ENCODE results near the gene PRSS57. TPM values are rescaled to one million over a fixed set of nuclear protein-coding genes. Genes with fewer than 3 reads are reported as not detected.

Gene PRSS57
- total RNA-seq, 2 donors from 2014 or later, result 0.22 TPM; not detected in 1

DNA sequence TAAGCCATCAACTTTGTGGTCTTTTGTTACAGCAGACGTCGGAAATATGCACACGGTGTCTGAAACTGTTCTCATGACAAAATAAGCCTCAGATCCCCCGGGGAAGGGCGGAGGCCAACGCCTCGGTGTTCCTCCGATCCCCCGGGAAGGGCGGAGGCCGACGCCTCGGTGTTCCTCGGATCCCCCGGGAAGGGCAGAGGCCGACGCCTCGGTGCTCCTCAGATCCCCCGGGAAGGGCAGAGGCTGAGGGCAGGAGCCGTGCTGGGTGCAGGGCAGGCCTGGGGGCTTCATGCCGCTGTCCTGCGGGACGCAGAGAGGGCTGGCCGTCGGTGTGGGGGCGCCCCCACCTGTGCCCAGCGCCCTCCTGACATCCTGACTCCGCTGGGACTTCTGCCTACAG lies 50.9 kb downstream of the PRSS57 start:
- H3K27ac Mint-ChIP-seq, result no peak overlapping the region
- peaks cover 3% of the 10 kb centered on the region for H3K27me3 Mint-ChIP-seq (ENCODE audit: low read depth)
- no peak overlapping the region for H3K4me3 Mint-ChIP-seq
- DNase-seq (no peak), ATAC-seq (replicated peaks in 1 of 2) (no peak)
- H3K36me3 Mint-ChIP-seq (ENCODE audit: insufficient read depth in 2 of 2), result peaks cover 0 to 3% of the 10 kb centered on the region in 2 donors
- no peaks in the 10 kb centered on the region for H3K9me3 Mint-ChIP-seq
- peaks cover 2% of the 10 kb centered on the region for H3K4me1 Mint-ChIP-seq (ENCODE audit: low read depth)

DNA sequence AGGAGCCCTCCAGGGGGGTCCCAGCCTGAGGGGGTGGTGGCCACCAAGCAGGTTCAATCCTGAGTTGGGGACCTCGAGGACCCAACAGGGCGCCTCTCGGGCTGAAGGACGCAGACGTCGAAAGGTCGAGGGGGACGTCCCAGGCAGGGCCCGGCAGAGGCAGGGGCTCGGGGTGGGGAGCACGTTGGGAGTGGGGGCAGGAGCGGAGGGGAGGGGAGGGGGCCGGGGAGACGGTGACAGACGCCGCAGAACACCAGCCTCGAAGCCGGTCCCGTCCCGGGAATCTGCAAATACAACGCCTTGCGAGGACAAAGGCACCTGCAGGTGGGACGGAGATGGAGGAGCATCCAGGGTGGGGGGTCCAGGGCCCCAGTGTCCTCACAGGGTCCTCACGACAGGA lies 51.5 kb downstream of the PRSS57 start:
- Mint-ChIP-seq H3K4me1 (ENCODE audit: low read depth) (peaks cover 6% of the 10 kb centered on the region), H3K9me3 (no peaks in the 10 kb centered on the region), H3K27me3 (ENCODE audit: low read depth) (peaks cover 6% of the 10 kb centered on the region), H3K27ac (no peak overlapping the region), H3K36me3 (ENCODE audit: insufficient read depth in 2 of 2) (peaks cover 0 to 3% of the 10 kb centered on the region in 2 donors), H3K4me3 (no peak overlapping the region)
- no peak for DNase-seq
- ATAC-seq (replicated peaks in 1 of 2), result no peak

DNA sequence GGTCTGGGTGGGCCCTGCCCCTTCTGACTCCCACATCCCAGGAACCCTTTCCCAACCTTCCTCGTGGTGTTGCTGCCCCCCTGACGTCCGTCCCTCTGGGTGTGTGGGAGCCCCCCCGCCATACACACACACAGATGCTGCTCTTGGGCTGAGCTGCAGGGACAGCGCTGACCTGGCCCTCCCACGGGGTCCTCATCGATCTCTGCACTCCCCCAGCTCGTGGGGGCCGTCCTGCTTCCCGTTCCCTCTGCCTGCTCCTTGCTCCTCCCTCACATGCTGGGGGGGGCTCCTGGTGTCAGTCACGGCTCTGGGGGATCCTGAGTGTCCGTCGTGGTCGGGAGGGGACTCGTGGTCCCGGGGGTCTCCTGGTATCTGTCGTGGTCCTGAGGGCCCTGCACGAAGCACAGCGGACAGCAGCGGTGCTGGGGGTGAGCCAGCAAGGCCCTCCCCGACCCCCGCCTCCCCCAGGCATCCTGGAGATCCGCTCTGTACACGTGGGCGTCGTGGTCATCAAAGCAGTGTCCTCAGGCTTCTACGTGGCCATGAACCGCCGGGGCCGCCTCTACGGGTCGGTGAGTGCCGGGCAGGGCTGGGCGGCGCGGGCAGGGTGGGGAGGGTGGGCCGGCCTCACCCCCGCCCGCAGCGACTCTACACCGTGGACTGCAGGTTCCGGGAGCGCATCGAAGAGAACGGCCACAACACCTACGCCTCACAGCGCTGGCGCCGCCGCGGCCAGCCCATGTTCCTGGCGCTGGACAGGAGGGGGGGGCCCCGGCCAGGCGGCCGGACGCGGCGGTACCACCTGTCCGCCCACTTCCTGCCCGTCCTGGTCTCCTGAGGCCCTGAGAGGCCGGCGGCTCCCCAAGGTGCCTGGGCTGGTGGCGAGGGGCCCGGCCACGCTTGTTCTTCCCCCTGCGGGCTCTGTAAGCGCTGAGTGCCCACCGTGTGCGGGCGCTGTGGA lies 52.2 kb downstream of the PRSS57 start:
- DNase-seq, result no peak
- H3K27me3 Mint-ChIP-seq (ENCODE audit: low read depth), result peaks cover 6% of the 10 kb centered on the region
- no peak for ATAC-seq (replicated peaks in 1 of 2)
- H3K36me3 Mint-ChIP-seq (ENCODE audit: insufficient read depth in 2 of 2), result peaks cover 0 to 3% of the 10 kb centered on the region in 2 donors
- peaks cover 6% of the 10 kb centered on the region for H3K4me1 Mint-ChIP-seq (ENCODE audit: low read depth)
- H3K9me3 Mint-ChIP-seq, result no peaks in the 10 kb centered on the region
- no peak overlapping the region for H3K4me3 Mint-ChIP-seq
- H3K27ac Mint-ChIP-seq, result no peak overlapping the region

DNA sequence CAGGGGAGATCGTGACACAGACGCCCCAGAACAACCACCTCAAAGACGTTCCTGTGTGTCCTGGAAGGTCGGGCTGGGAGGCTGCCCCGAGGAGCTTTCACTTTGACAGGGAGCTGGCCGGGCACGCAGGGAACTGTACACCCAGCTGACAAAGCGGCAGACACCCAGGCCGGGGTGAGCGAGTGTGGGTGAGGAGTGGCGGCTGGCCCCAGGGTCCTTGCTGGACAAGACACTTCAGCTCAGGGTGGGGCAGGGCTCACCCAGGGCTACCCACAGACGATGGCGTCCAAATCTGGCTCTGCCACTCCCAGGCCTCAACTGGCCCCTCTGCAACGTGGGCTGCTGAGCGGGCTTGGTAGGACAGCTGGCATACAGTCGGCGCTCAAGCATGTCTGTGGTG lies 53.5 kb downstream of the PRSS57 start:
- Mint-ChIP-seq H3K27ac (no peak overlapping the region), H3K4me3 (no peak overlapping the region), H3K4me1 (ENCODE audit: low read depth) (peaks cover 6% of the 10 kb centered on the region), H3K9me3 (no peaks in the 10 kb centered on the region), H3K36me3 (ENCODE audit: insufficient read depth in 2 of 2) (peaks cover 0 to 3% of the 10 kb centered on the region in 2 donors), H3K27me3 (ENCODE audit: low read depth) (peaks cover 6% of the 10 kb centered on the region)
- DNase-seq (no peak), ATAC-seq (replicated peaks in 1 of 2) (no peak)

DNA sequence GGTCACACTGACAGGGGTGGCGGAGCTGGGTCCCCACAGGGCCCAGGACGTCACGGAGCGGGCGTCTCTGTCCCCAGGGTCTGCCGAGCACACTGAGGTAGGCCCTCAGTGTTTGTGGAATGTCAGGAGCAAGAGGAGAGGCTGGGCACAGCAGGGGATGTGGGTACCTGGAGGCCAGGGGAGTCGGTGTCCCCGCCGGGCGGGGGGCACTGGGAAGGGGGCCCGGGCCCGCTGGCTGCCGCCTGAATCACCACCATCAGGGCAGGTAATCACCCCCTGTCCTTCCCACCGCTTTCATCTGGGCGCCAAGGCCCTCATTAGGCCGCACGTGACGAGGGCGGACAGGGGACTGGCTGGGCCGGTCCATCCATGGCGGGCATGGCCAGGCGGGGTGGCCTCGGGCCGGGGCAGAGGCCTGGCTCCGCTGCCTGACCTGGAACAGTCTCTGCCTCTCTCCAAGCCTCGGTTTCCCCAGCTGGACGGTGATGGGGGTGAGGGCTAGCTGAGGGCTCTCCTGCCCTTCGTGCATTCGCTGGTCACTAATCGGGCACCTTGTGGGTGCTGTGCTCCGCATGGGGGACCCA lies 54.6 kb downstream of the PRSS57 start:
- no peaks in the 10 kb centered on the region for H3K9me3 Mint-ChIP-seq
- no peak overlapping the region for H3K4me3 Mint-ChIP-seq
- DNase-seq (no peak), ATAC-seq (replicated peaks in 1 of 2) (no peak)
- peaks cover 6% of the 10 kb centered on the region for H3K27me3 Mint-ChIP-seq (ENCODE audit: low read depth)
- no peaks in the 10 kb centered on the region for H3K36me3 Mint-ChIP-seq (ENCODE audit: insufficient read depth in 2 of 2)
- H3K4me1 Mint-ChIP-seq (ENCODE audit: low read depth), result peaks cover 6% of the 10 kb centered on the region
- no peak overlapping the region for H3K27ac Mint-ChIP-seq

DNA sequence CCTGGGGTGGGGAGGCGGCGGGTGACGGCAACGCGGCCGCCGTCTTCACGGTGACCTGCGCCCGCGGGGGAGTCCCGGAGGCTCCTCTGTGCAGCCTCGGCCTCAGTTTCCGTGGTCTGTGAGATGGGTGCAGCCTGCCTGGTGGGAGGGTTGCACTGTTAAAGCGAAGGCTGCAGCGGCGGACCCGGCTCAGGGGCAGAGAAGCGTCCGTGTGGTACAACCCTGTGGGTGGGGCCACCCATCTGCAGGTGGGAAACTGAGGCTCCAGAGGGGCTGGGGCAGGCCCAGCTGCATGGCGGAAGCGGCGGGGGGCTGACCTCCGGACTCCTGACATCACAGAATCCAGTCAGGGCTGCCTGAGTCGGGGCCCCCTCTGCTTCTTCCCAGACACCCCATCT lies 55.1 kb downstream of the PRSS57 start:
- Mint-ChIP-seq H3K27ac (no peak overlapping the region), H3K27me3 (ENCODE audit: low read depth) (peaks cover 6% of the 10 kb centered on the region), H3K36me3 (ENCODE audit: insufficient read depth in 2 of 2) (no peaks in the 10 kb centered on the region), H3K4me3 (peak overlapping the region in 1 of 2 donors; percentile 75), H3K4me1 (ENCODE audit: low read depth) (peaks cover 6% of the 10 kb centered on the region), H3K9me3 (no peaks in the 10 kb centered on the region)
- ATAC-seq (replicated peaks in 1 of 2) (no peak), DNase-seq (peak in 1 of 2 donors; percentile 11)

DNA sequence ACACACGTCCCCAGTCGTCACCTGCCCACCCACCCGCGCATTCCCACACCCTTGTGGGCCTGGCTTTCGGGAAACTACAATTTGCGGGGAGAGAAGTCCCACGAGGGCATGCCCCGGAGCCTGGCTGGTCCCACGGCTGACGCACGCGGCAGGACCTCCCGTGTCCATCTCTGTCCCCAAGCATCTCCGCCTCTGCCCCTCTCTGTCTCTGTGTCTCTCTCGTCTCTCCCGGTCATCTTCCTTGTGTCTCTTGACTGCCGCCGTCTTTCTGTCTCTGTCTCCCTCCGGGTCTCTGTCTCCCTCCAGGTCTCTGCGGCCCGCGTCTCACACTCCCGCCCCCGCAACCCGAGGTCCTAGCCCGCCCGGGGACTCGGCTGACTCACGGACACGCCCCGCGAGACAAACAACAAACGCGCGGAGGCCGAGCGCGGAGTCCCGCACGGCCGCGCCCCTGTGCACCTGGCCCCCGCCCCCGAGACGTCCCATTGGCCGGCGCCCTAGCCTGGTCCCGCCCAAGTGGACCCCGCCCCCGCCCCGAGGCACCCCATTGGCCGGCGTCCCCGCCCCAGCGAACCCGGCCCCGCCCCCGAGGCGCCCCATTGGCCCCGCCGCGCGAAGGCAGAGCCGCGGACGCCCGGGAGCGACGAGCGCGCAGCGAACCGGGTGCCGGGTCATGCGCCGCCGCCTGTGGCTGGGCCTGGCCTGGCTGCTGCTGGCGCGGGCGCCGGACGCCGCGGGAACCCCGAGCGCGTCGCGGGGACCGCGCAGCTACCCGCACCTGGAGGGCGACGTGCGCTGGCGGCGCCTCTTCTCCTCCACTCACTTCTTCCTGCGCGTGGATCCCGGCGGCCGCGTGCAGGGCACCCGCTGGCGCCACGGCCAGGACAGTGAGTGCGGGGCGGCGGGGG lies 55.7 kb downstream of the PRSS57 start, which contains the start of gene FGF22:
FGF22 (plus strand) TSS at position 627 of the 908 bp plus-strand sequence; CDS start at position 674, 47 bp downstream.
- peak within 1 kb of the TSS; percentile 84 to 89 for H3K4me3 Mint-ChIP-seq
- ATAC-seq (replicated peaks in 1 of 2) (peak; percentile 94 to 96), DNase-seq (peak; percentile 95 to 96)
- peaks cover 6% of the 10 kb centered on the region for H3K27me3 Mint-ChIP-seq (ENCODE audit: low read depth)
- H3K9me3 Mint-ChIP-seq, result no peaks in the 10 kb centered on the region
- no peak within 1 kb of the TSS for H3K27ac Mint-ChIP-seq
- H3K4me1 Mint-ChIP-seq (ENCODE audit: low read depth), result peaks cover 6% of the 10 kb centered on the region
- no peaks in the 10 kb centered on the region for H3K36me3 Mint-ChIP-seq (ENCODE audit: insufficient read depth in 2 of 2)

DNA sequence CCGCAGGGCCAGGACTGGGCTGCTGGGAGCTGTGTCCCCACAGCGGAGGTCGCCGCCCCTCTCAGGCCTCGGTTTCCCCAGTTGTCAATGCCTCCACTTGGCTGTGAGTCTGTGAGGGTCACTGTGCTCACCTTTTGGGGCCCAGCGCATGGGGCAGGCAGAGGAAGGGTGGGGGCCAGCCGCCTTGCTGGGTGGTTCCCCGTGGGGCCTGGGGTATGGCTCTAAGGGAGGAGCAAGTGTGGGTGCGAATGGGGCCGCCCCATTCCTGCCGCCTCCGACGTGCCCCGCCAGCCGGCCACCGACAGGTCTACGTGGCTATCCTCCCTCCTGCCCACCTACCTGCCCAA lies 56.4 kb downstream of the PRSS57 start:
- Mint-ChIP-seq H3K4me1 (ENCODE audit: low read depth) (peaks cover 13% of the 10 kb centered on the region), H3K36me3 (ENCODE audit: insufficient read depth in 2 of 2) (no peaks in the 10 kb centered on the region), H3K27me3 (ENCODE audit: low read depth) (peaks cover 6% of the 10 kb centered on the region), H3K4me3 (peak overlapping the region; percentile 84 to 89), H3K27ac (no peak overlapping the region), H3K9me3 (no peaks in the 10 kb centered on the region)
- DNase-seq, result no peak
- no peak for ATAC-seq (replicated peaks in 1 of 2)

Other genes with a start within 250 kb of the PRSS57 start
- gene SHC2, start 234.4 kb downstream of the PRSS57 start, total RNA-seq, result 1 to 10 TPM; 1.9 to 2.5 TPM
- under 1 TPM; 0.31 to 0.32 TPM for gene MADCAM1, start 199.0 kb downstream of the PRSS57 start, total RNA-seq
- gene TPGS1, start 188.0 kb downstream of the PRSS57 start, total RNA-seq, result 10 to 100 TPM; 11.9 to 12.1 TPM
- gene CDC34, start 163.7 kb downstream of the PRSS57 start, total RNA-seq, result 10 to 100 TPM; 48.4 to 56.1 TPM
- gene GZMM, start 151.4 kb downstream of the PRSS57 start, total RNA-seq, result 10 to 100 TPM; 23.5 to 31.0 TPM
- gene BSG, start 122.9 kb downstream of the PRSS57 start, total RNA-seq, result 100 to 1,000 TPM; 144 to 162 TPM
- 1 to 10 TPM in 1 of 2 donors, under 1 TPM in 1; 0.81 to 1.1 TPM for gene HCN2, start 105.6 kb downstream of the PRSS57 start, total RNA-seq
- 10 to 100 TPM; 62.7 to 79.0 TPM for gene POLRMT, start 61.9 kb downstream of the PRSS57 start, total RNA-seq
- gene FGF22, start 55.6 kb downstream of the PRSS57 start, total RNA-seq, result not detected
- gene RNF126, start 32.2 kb downstream of the PRSS57 start, total RNA-seq, result 10 to 100 TPM; 72.8 to 91.8 TPM
- gene FSTL3, start 19.1 kb downstream of the PRSS57 start, total RNA-seq, result 10 to 100 TPM; 10.0 to 11.4 TPM
- 1 to 10 TPM in 1 of 2 donors, under 1 TPM in 1; 0.72 to 2.0 TPM for gene PALM, start 13.5 kb upstream of the PRSS57 start, total RNA-seq
- gene MISP, start 55.7 kb upstream of the PRSS57 start, total RNA-seq, result not detected
- 100 to 1,000 TPM; 515 to 611 TPM for gene PTBP1, start 102.0 kb upstream of the PRSS57 start, total RNA-seq
- gene PLPPR3, start 126.5 kb upstream of the PRSS57 start, total RNA-seq, result not detected
- gene AZU1, start 132.4 kb upstream of the PRSS57 start, total RNA-seq, result not detected
- not detected for gene PRTN3, start 145.5 kb upstream of the PRSS57 start, total RNA-seq
- not detected for gene ELANE, start 156.9 kb upstream of the PRSS57 start, total RNA-seq
- gene CFD, start 164.2 kb upstream of the PRSS57 start, total RNA-seq, result 1 to 10 TPM; 2.1 to 3.1 TPM
- gene MED16, start 197.7 kb upstream of the PRSS57 start, total RNA-seq, result 10 to 100 TPM; 59.8 to 62.2 TPM
- not detected for gene RNU6-9, start 198.0 kb upstream of the PRSS57 start, total RNA-seq
- gene R3HDM4, start 217.8 kb upstream of the PRSS57 start, total RNA-seq, result 100 to 1,000 TPM; 109 to 126 TPM
- 1 to 10 TPM; 1.0 to 3.6 TPM for gene KISS1R, start 221.9 kb upstream of the PRSS57 start, total RNA-seq
- gene ARID3A, start 230.6 kb upstream of the PRSS57 start, total RNA-seq, result 10 to 100 TPM; 31.7 to 34.0 TPM

All from activated T-cell treated with anti-CD3 and anti-CD28 coated beads, Interleukin-2, amount 50 U/mL, for 72 hours (primary cell).